CD4-positive, alpha-beta T cell (primary cell): Measurements from ENCODE around the gene HSD17B7. TPM values are rescaled to one million over a fixed set of nuclear protein-coding genes. Genes with fewer than 3 reads are reported as not detected.
"Not testable (repeated sequence)": the region's sequence is repeated elsewhere in the genome, so short reads cannot be mapped to it uniquely, and the experiment has no call there.

Experiments
- ATAC-seq: fragments of 200-7000 bp; cut with Tn5 transposase; one replicate; pipeline ENCODE4 v1.10.0; 2022; ENCODE audit warnings: mild to moderate bottlenecking; ENCODE audit not compliant: poor library complexity
- CTCF ChIA-PET: fragments of 350-600 bp; sonication (Branson Sonifier 250); formaldehyde crosslinking; loops from one replicate; lab custom pipeline; 2021; ENCODE audit warnings: antibody characterized with exemption, inconsistent platforms; lab: Charles Lee
- POLR2A ChIA-PET: fragments of 350-600 bp; sonication (Branson Sonifier 250); formaldehyde crosslinking; loops from one replicate; lab custom pipeline; 2021; ENCODE audit warnings: antibody characterized with exemption, inconsistent platforms; lab: Charles Lee
- DNase-seq, 14 experiments: peaks; one replicate each; pipeline ENCODE4 v3.0.0-alpha.2; 2013 to 2020; ENCODE audit warnings: mixed read lengths in 2 of 14
- H3K27ac ChIP-seq, 2 donors: one replicate each; pipeline versions ENCODE4 v1.5.1 to v1.7.0; 2013; ENCODE audit warnings: low read length in 2 of 2, low read depth in 1 of 2, mild to moderate bottlenecking in 1 of 2
- H3K27me3 ChIP-seq, 2 experiments: 1 replicate in 1 of 2; 2 replicates in 1 of 2; pipeline versions ENCODE4 v1.6.1 to v1.7.0; 2013; ENCODE audit warnings: low read length in 2 of 2, control low read depth in 1 of 2, mild to moderate bottlenecking in 1 of 2, moderate library complexity in 1 of 2; ENCODE audit not compliant: insufficient read depth in 2 of 2, control insufficient read depth in 1 of 2
- H3K36me3 ChIP-seq: one replicate; pipeline ENCODE4 v1.6.1; 2013; ENCODE audit warnings: low read length, control low read depth; ENCODE audit not compliant: insufficient read depth
- H3K4me1 ChIP-seq: one replicate; pipeline ENCODE4 v1.6.1; 2013; ENCODE audit warnings: low read length, control low read depth; ENCODE audit not compliant: insufficient read depth
- H3K4me3 ChIP-seq: one replicate; pipeline ENCODE4 v1.5.1; 2013; ENCODE audit warnings: mild to moderate bottlenecking, low read length, moderate library complexity
- H3K9me3 ChIP-seq, 2 experiments: 1 replicate in 1 of 2; 2 replicates in 1 of 2; pipeline versions ENCODE4 v1.6.1 to v1.7.0; 2013; ENCODE audit warnings: low read length in 2 of 2, mild to moderate bottlenecking in 2 of 2, control low read depth in 1 of 2, moderate library complexity in 1 of 2; ENCODE audit not compliant: control insufficient read depth in 1 of 2, insufficient read depth in 1 of 2
- H3K27ac Mint-ChIP-seq: one replicate; pipeline ENCODE4 v1.8.0; 2020; ENCODE audit warnings: mixed read lengths
- H3K27me3 Mint-ChIP-seq: one replicate; pipeline ENCODE4 v1.8.0; 2021; ENCODE audit warnings: mixed read lengths
- H3K36me3 Mint-ChIP-seq: one replicate; pipeline ENCODE4 v1.8.0; 2021; ENCODE audit warnings: low read depth, mixed read lengths
- H3K4me1 Mint-ChIP-seq: one replicate; pipeline ENCODE4 v1.8.0; 2021; ENCODE audit warnings: low read depth, mixed read lengths
- H3K4me3 Mint-ChIP-seq: one replicate; pipeline ENCODE4 v1.8.0; 2020; ENCODE audit warnings: mild to moderate bottlenecking, mixed read lengths
- H3K9me3 Mint-ChIP-seq: one replicate; pipeline ENCODE4 v1.8.0; 2020; ENCODE audit warnings: mixed read lengths
- intact Hi-C, 2 experiments: fragments of 100-400 bp; cut with DNase I in 1 of 2; cut with micrococcal nuclease in 1 of 2; formaldehyde crosslinking; loops; one replicate each; pipeline versions ENCODE4 v1.15.1 to v1.9.0; 2023 to 2025; cut with DNase I, micrococcal nuclease
- total RNA-seq, 174 experiments: library from RNA in 2 of 174; stranded (reverse) in 2 of 174; gene quantifications; one replicate each; pipeline ENCODE4 v1.2.3 and lab custom pipeline; 2021 to 2026
- TF ChIP-seq, protein P1 (sequence below): fragments of 200-600 bp; IDR thresholded peaks from one replicate; pipeline ENCODE4 v1.8.0; 2022; ENCODE audit warnings: antibody characterized with exemption, mild to moderate bottlenecking

The HSD17B7 gene
- total RNA-seq, 2 experiments from 2014 or later = 16.5 to 17.5 TPM

DNA sequence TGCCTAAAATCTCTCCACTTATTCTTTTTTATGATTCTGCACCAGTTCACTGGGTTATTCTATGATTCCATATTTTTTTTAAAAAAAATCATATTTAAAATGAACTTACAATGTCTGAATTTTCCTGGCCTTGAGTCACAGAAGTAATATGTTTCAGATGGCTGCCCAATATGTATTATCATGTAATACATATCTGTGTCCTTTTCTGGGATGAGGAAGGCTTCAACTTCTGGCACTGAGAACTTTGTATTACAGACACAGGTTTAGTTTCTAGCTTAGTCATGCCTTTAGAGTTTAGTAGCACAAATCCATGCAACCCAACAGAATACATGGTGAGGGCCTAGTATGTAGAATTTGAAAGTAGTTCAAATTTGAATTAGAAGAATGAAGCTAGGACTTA, 7.8 kb upstream of the HSD17B7 start:
- no peaks in the 10 kb centered on the region for H3K9me3 ChIP-seq
- Mint-ChIP-seq H3K27ac (no peak overlapping the region), H3K36me3 (no peaks in the 10 kb centered on the region), H3K4me1 (no peaks in the 10 kb centered on the region), H3K27me3 (peaks cover 15% of the 10 kb centered on the region), H3K4me3 (no peak overlapping the region), H3K9me3 (no peaks in the 10 kb centered on the region)
- TF ChIP-seq, protein P1, sequence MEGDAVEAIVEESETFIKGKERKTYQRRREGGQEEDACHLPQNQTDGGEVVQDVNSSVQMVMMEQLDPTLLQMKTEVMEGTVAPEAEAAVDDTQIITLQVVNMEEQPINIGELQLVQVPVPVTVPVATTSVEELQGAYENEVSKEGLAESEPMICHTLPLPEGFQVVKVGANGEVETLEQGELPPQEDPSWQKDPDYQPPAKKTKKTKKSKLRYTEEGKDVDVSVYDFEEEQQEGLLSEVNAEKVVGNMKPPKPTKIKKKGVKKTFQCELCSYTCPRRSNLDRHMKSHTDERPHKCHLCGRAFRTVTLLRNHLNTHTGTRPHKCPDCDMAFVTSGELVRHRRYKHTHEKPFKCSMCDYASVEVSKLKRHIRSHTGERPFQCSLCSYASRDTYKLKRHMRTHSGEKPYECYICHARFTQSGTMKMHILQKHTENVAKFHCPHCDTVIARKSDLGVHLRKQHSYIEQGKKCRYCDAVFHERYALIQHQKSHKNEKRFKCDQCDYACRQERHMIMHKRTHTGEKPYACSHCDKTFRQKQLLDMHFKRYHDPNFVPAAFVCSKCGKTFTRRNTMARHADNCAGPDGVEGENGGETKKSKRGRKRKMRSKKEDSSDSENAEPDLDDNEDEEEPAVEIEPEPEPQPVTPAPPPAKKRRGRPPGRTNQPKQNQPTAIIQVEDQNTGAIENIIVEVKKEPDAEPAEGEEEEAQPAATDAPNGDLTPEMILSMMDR = no peak
- no peaks in the 10 kb centered on the region for H3K36me3 ChIP-seq
- DNase-seq (no peak), ATAC-seq (no peak)
- CTCF ChIA-PET = no interaction called here
- H3K4me3 ChIP-seq = no peak overlapping the region
- peaks cover 0 to 8% of the 10 kb centered on the region in 2 experiments for H3K27me3 ChIP-seq
- intact Hi-C loops = loop anchor here in 1 of 2 experiments (10.0 kb wide), 1 partner anchor 218 kb away; the partner anchor contains the start of gene UAP1
- no peak overlapping the region for H3K27ac ChIP-seq
- POLR2A ChIA-PET = no interaction called here
- no peaks in the 10 kb centered on the region for H3K4me1 ChIP-seq

DNA sequence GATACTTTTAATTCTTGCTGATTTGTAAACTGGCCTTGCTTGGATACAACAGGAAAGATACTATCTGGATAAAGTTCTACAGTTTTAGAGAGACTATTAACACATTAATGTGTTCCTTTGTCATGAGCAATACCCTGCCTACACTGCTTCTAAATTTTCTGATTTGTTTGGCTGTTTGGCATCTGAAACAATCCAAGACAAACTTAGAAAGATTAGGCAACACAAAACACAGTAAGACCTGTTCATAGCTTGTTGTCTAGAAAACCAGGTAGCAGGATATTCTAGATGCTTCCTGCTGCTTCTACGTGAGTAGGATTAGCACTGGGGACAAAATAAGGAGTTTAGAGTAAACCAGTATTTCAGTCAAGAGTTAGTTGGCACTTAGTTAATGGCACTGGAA, 5.6 kb upstream of the HSD17B7 start:
- H3K4me3 ChIP-seq, H3K4me1 ChIP-seq, H3K36me3 ChIP-seq, CTCF ChIA-PET, ATAC-seq, POLR2A ChIA-PET, H3K27ac Mint-ChIP-seq, DNase-seq, H3K36me3 Mint-ChIP-seq, H3K9me3 ChIP-seq, H3K27ac ChIP-seq, H3K4me1 Mint-ChIP-seq, H3K9me3 Mint-ChIP-seq, H3K27me3 ChIP-seq, H3K4me3 Mint-ChIP-seq: not testable (repeated sequence)
- intact Hi-C loops = loop anchor here in 1 of 2 experiments (10.0 kb wide), 1 partner anchor 220 kb away; the partner anchor contains the start of gene UAP1
- peaks cover 15% of the 10 kb centered on the region for H3K27me3 Mint-ChIP-seq

DNA sequence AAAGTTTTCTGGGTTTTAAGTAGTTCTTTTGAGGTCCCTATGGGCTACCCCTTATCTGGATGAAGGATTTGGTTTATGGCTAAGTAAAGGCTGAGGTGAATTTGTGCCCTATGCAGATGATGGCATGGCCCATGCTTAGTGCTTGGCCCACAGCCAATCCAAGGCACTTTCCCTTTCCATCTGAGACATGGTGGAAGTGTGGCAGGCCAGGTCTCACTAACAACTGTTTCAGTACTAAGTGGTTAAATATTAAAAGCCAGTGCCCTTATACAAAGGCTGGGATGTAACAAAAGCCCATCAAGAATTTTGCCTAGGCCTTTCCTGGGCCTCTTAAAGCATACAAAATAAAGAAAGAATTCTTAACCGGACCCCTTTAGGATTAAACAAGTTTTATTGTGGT, 1.7 kb upstream of the HSD17B7 start:
- CTCF ChIA-PET, DNase-seq, ATAC-seq, H3K4me1 ChIP-seq, H3K4me3 ChIP-seq, H3K36me3 ChIP-seq, H3K27ac ChIP-seq, H3K27me3 ChIP-seq, H3K4me1 Mint-ChIP-seq, H3K27me3 Mint-ChIP-seq, H3K4me3 Mint-ChIP-seq, H3K9me3 Mint-ChIP-seq, H3K9me3 ChIP-seq, POLR2A ChIA-PET: not testable (repeated sequence)
- Mint-ChIP-seq H3K36me3 (peaks cover 19% of the 10 kb centered on the region), H3K27ac (peak overlapping the region; percentile 53)
- intact Hi-C loops = loop anchor here in 1 of 2 experiments (10.0 kb wide), 1 partner anchor 224 kb away; the partner anchor contains the start of gene UAP1

DNA sequence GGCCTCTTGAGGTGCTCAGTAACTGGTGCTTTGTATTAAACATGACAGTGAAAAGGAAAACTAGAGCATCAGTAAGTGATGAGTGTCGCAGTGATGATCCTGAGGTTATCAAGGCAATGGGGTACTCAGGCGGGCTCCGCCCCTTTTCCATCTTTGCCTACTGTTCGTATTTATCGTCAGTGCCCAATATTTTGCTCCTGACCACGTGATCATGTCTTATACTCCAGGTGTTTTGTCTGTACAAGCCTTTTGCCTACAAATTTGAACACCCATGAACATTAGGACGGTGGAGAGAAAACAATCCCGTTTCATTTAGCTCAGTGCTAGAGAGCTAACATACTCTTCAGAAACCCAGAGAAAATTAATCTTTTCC, 469 bp downstream of the HSD17B7 start:
- H3K27me3 Mint-ChIP-seq, H3K4me1 ChIP-seq, POLR2A ChIA-PET, H3K36me3 ChIP-seq, H3K27me3 ChIP-seq, H3K9me3 ChIP-seq, H3K9me3 Mint-ChIP-seq, CTCF ChIA-PET: not testable (repeated sequence)
- H3K27ac ChIP-seq = peak overlapping the region; percentile 53 to 64
- peaks cover 14% of the 10 kb centered on the region for H3K4me1 Mint-ChIP-seq
- ATAC-seq (peak; percentile 35), DNase-seq (peak in 3 of 14 experiments; percentile 20 to 35 (median 26))
- peak overlapping the region; percentile 96 for H3K4me3 Mint-ChIP-seq
- intact Hi-C loops = loop anchor here in 1 of 2 experiments (5.0 to 10.0 kb wide), 2 partner anchors 294 to 534 kb away; partner anchors contain the start of genes NUF2 and UHMK1
- H3K36me3 Mint-ChIP-seq = peaks cover 39% of the 10 kb centered on the region
- peak overlapping the region; percentile 55 for H3K4me3 ChIP-seq
- H3K27ac Mint-ChIP-seq = peak overlapping the region; percentile 96

DNA sequence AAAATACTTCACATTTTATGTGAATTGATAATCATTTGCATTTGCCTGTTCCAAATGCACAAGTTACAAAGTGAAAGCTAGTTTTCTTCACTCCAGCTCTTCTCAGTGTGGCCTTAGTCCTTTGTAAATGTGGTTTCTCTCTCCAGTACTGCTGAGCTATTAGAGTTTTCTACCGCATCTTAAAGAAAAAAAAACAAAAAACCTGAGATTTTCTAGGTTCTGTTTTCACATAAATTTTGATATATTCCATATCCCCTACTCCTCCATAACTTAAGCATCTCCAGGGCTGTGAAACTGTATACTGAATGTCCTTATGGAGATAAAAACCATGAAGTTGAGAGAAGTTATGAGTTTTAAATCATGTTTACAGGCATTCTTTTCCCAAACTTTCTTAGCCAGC, 3.8 kb downstream of the HSD17B7 start:
- POLR2A ChIA-PET, H3K27ac Mint-ChIP-seq, H3K4me3 ChIP-seq, ATAC-seq, H3K27me3 ChIP-seq, H3K27me3 Mint-ChIP-seq, CTCF ChIA-PET, H3K9me3 ChIP-seq, H3K4me3 Mint-ChIP-seq, H3K27ac ChIP-seq, H3K9me3 Mint-ChIP-seq, DNase-seq, H3K4me1 ChIP-seq: not testable (repeated sequence)
- peaks cover 20% of the 10 kb centered on the region for H3K36me3 ChIP-seq
- intact Hi-C loops = loop anchor here in 1 of 2 experiments (5.0 to 10.0 kb wide), 2 partner anchors 297 to 531 kb away; partner anchors contain the start of genes NUF2 and UHMK1
- peaks cover 16% of the 10 kb centered on the region for H3K4me1 Mint-ChIP-seq
- H3K36me3 Mint-ChIP-seq = peaks cover 69% of the 10 kb centered on the region

DNA sequence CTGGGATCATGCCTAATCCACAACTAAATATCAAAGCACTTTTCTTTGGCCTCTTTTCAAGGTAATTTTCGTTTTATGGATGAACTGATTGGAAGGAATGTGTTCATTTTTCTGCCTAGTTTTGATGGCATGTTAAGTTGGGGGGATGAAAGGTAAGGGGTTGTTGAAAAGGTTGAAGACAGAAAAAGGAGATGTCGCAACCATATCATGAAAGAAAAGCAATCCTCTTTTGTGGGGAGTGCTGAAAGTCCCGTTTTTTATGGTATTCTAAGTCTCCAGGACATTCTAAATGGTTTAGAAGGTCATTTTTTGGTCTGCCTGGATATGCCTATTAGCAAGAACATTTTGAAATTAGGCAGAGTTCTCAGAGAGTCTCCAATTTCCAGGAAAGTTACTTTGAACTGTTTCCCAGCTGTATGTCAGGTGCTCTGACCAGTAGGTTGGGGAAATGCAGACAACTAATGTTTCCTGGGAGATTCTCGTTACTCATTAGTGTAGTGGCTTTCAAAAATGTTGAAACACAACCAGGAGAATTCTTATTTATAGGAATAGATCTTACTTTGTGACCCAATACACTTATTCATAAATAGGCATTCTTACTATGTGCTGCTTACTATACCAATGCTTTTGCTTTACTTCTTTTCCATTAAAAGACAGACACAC, 6.2 kb downstream of the HSD17B7 start:
- H3K27ac ChIP-seq, H3K4me3 Mint-ChIP-seq, H3K27me3 Mint-ChIP-seq, H3K9me3 Mint-ChIP-seq, H3K4me1 ChIP-seq, H3K9me3 ChIP-seq, H3K27me3 ChIP-seq, CTCF ChIA-PET, POLR2A ChIA-PET, ATAC-seq, DNase-seq, H3K27ac Mint-ChIP-seq, H3K4me3 ChIP-seq: not testable (repeated sequence)
- Mint-ChIP-seq H3K36me3 (peaks cover 88% of the 10 kb centered on the region), H3K4me1 (peaks cover 16% of the 10 kb centered on the region)
- H3K36me3 ChIP-seq = peaks cover 36% of the 10 kb centered on the region
- intact Hi-C loops = loop anchor here in 1 of 2 experiments (10.0 kb wide), 1 partner anchor 528 kb away; the partner anchor contains the start of gene NUF2
